ENCODE data around the gene MRPL37.

- TF ChIP-seq REST (IDR thresholded peaks at IDR 0.05) (no peak), CHD4 (IDR thresholded peaks at IDR 0.05; ENCODE audit: borderline replicate concordance) (no peak), CBX8 (IDR thresholded peaks at IDR 0.05) (no peak), USF2 (IDR thresholded peaks at IDR 0.05) (no peak), EP300 (IDR thresholded peaks at IDR 0.05) (no peak)
Measured at GRCh38 chr1:54163573-54163972, 36.4 kb upstream of the MRPL37 start.
